ENCODE results near the gene ROPN1B. TPM values are rescaled to one million over a fixed set of nuclear protein-coding genes. Genes with fewer than 3 reads are reported as not detected.
"Not testable (repeated sequence)": the region's sequence is repeated elsewhere in the genome, so short reads cannot be mapped to it uniquely, and the experiment has no call there.

Gene ROPN1B
- total and polyA plus RNA-seq, 10 donors: not detected

GRCh38 chr3:125928771-125929545, 40.0 kb upstream of the ROPN1B start:
- 39 to 48% (median 42%) methylated on average over 22 of the region's 22 CpGs for WGBS, 5 donors
- not testable (repeated sequence) for H3K27me3 ChIP-seq (replicated peaks in 1 of 7); H3K9me3 ChIP-seq

DNA sequence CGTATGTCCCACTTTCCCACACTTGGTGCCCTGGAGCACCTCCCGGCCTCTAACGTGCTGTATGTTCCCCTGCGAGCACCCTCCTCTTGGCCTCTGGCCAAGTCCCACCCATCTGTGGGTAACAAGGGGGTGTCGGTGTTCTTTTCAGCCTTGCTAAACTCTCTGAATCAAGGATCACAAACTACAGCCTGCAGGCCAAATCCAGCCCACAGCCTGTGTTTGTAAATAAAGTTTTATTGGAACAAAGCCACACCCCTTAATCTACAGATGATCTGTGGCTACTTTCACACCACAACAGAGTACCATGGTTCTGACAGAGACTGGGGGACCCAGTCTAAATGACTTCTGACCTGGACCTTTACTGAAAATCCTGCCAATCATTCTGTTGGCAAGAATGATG, 39.2 kb upstream of the ROPN1B start:
- 41 to 56% (median 52%) methylated on average over 5 of the region's 5 CpGs for WGBS, 5 donors
- H3K9me3 ChIP-seq; H3K4me1 ChIP-seq; DNase-seq; H3K36me3 ChIP-seq; H3K4me3 ChIP-seq; H3K27me3 ChIP-seq (replicated peaks in 1 of 7); H3K27ac ChIP-seq; intact Hi-C loops (cut with DNase I; ENCODE audit: low total_unique reads): not testable (repeated sequence)

More at GRCh38 chr3:125928771-125929545, 40.0 kb upstream of the ROPN1B start:
- H3K4me1 ChIP-seq; H3K27ac ChIP-seq; H3K4me3 ChIP-seq; H3K36me3 ChIP-seq; DNase-seq; intact Hi-C loops (cut with DNase I; ENCODE audit: low total_unique reads): not testable (repeated sequence)
- peak; percentile 12 to 79 (median 48) for TF ChIP-seq CTCF (IDR thresholded peaks at IDR 0.05 in 8 of 11, conservative IDR thresholded peaks at IDR 0.05 in 3 of 11)

- H3K4me1 ChIP-seq; intact Hi-C loops (cut with DNase I; ENCODE audit: low total_unique reads); H3K9me3 ChIP-seq; H3K4me3 ChIP-seq; H3K36me3 ChIP-seq; DNase-seq; H3K27ac ChIP-seq: not testable (repeated sequence)
- 47 to 86% (median 65%) methylated on average over 5 to 9 of the region's 14 CpGs for WGBS, 5 donors
- peaks cover 0 to 13% (median 0%) of the 10 kb centered on the region in 7 donors for H3K27me3 ChIP-seq (replicated peaks in 1 of 7)
Observed at GRCh38 chr3:125931355-125931880, 37.6 kb upstream of the ROPN1B start.

DNA sequence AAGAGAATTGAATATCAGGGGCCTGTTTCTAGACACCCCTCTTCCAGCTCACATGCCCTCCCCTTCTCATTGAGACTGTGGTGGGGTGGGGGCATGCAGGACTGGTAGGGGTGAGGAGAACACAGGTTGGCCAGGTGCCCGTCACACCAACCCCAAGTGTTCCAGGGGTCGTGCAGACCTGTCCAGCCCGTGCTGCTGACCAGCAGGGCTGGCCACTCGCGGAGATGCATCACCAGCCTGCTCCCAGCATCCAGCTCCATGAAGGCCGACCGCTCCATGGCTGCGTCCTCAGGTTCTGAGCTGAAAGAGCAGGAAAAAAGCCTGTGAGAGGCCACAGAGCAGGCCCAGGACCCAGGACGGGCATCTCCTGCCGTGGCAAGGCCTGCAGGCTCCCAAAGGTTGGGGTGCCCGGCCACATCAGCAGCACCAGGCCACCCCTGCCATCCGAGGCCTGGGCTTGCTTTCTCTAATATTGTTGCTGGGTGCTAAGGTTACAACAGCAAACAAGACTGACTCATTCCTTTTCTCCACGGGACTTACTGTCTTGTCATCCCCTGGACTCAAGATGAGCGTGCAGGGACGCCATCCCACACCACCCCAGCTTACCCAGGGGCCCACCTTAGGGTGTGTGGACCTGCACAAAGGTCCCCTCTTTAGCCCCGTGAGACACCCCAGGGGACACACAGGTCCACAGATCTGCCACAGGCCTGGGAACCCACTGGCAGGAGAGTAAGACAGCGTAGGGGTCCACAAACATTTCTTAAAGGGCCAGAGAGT, 35.4 kb upstream of the ROPN1B start:
- H3K27me3 ChIP-seq (replicated peaks in 1 of 7): peaks cover 0 to 18% (median 0%) of the 10 kb centered on the region in 7 donors
- H3K4me3 ChIP-seq; H3K4me1 ChIP-seq; H3K9me3 ChIP-seq; intact Hi-C loops (cut with DNase I; ENCODE audit: low total_unique reads); H3K36me3 ChIP-seq; H3K27ac ChIP-seq: not testable (repeated sequence)
- 66 to 93% (median 87%) methylated on average over 4 to 15 of the region's 17 CpGs for WGBS, 5 donors
- peak; percentile 71 for DNase-seq

- H3K9me3 ChIP-seq; H3K27ac ChIP-seq; H3K36me3 ChIP-seq; H3K4me1 ChIP-seq; H3K4me3 ChIP-seq; DNase-seq; intact Hi-C loops (cut with DNase I; ENCODE audit: low total_unique reads): not testable (repeated sequence)
- peaks cover 0 to 13% (median 0%) of the 10 kb centered on the region in 7 donors for H3K27me3 ChIP-seq (replicated peaks in 1 of 7)
- 82 to 93% (median 88%) methylated on average over 10 of the region's 10 CpGs for WGBS, 5 donors
Observed at GRCh38 chr3:125935252-125935874, 33.6 kb upstream of the ROPN1B start.

- WGBS, 5 donors: 82 to 92% (median 86%) methylated on average over 11 to 13 of the region's 13 CpGs
- peak in 5 of 11 experiments; percentile 6 to 48 (median 18) for TF ChIP-seq CTCF (IDR thresholded peaks at IDR 0.05 in 8 of 11, conservative IDR thresholded peaks at IDR 0.05 in 3 of 11)
- H3K4me3 ChIP-seq; H3K9me3 ChIP-seq; DNase-seq; H3K36me3 ChIP-seq; H3K4me1 ChIP-seq; H3K27ac ChIP-seq; intact Hi-C loops (cut with DNase I; ENCODE audit: low total_unique reads): not testable (repeated sequence)
- peaks cover 0 to 13% (median 0%) of the 10 kb centered on the region in 7 donors for H3K27me3 ChIP-seq (replicated peaks in 1 of 7)
Observed at GRCh38 chr3:125936210-125936815, 32.7 kb upstream of the ROPN1B start.

- H3K36me3 ChIP-seq; DNase-seq; H3K9me3 ChIP-seq; H3K4me1 ChIP-seq; H3K27ac ChIP-seq; intact Hi-C loops (cut with DNase I; ENCODE audit: low total_unique reads); H3K4me3 ChIP-seq: not testable (repeated sequence)
- H3K27me3 ChIP-seq (replicated peaks in 1 of 7): peaks cover 0 to 13% (median 0%) of the 10 kb centered on the region in 7 donors
- WGBS, 5 donors: 42 to 79% (median 75%) methylated on average over 2 to 12 of the region's 13 CpGs
Observed at GRCh38 chr3:125936891-125937290, 32.1 kb upstream of the ROPN1B start.

DNA sequence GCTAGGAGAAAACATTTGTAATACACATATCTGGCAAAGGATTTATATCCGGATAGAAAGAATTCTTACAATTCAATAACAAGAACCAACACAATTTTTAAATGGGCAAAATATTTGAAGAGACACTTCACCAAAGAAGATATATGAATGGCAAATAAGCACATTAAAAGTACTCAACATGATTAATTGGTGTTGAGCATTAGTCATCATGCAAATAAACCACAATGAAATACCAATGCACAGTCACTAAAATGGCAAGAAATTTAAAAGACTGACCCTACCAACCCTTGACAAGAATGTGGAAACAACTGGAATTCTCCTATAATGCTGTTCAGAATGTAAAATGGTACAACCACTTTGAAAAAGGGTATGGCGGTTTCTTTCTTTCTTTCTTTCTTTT, 21.2 kb upstream of the ROPN1B start:
- 85 to 93% (median 86%) methylated on average over 2 of the region's 2 CpGs for WGBS, 5 donors
- H3K27me3 ChIP-seq (replicated peaks in 1 of 7): peaks cover 0 to 38% (median 0%) of the 10 kb centered on the region in 7 donors
- H3K36me3 ChIP-seq; H3K9me3 ChIP-seq; H3K4me3 ChIP-seq; H3K27ac ChIP-seq; H3K4me1 ChIP-seq; intact Hi-C loops (cut with DNase I; ENCODE audit: low total_unique reads); DNase-seq: not testable (repeated sequence)
